ENCODE data around the gene SF3A2. TPM values are rescaled to one million over a fixed set of nuclear protein-coding genes. Genes with fewer than 3 reads are reported as not detected.

Gene SF3A2
- total RNA-seq, 4 donors from 2014 or later, result 21.4 to 84.0 (median 51.8) TPM

GRCh38 chr19:2288818-2289713, 52.4 kb downstream of the SF3A2 start:
- Histone ChIP-seq H3K9me3 (no peaks in the 10 kb centered on the region), H3K27ac (peak overlapping the region in 3 of 4 donors; percentile 35 to 82 (median 64)), H3K27me3 (peaks cover 0 to 50% of the 10 kb centered on the region in 2 donors), H3K4me1 (peaks cover 0 to 29% (median 13%) of the 10 kb centered on the region in 4 donors), H3K4me3 (peak overlapping the region in 3 of 4 donors; percentile 28 to 55 (median 52)), H3K36me3 (no peaks in the 10 kb centered on the region)
- TF ChIP-seq, protein P1, sequence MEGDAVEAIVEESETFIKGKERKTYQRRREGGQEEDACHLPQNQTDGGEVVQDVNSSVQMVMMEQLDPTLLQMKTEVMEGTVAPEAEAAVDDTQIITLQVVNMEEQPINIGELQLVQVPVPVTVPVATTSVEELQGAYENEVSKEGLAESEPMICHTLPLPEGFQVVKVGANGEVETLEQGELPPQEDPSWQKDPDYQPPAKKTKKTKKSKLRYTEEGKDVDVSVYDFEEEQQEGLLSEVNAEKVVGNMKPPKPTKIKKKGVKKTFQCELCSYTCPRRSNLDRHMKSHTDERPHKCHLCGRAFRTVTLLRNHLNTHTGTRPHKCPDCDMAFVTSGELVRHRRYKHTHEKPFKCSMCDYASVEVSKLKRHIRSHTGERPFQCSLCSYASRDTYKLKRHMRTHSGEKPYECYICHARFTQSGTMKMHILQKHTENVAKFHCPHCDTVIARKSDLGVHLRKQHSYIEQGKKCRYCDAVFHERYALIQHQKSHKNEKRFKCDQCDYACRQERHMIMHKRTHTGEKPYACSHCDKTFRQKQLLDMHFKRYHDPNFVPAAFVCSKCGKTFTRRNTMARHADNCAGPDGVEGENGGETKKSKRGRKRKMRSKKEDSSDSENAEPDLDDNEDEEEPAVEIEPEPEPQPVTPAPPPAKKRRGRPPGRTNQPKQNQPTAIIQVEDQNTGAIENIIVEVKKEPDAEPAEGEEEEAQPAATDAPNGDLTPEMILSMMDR (IDR thresholded peaks at IDR 0.05), result no peak
- no peak for TF ChIP-seq POLR2A (IDR thresholded peaks at IDR 0.05)
- no peak for TF ChIP-seq EP300 (IDR thresholded peaks at IDR 0.05)
- no peak for DNase-seq (ENCODE audit: low spot score in 2 of 2)
- whole genome bisulfite sequencing, 2 donors, result 41 to 58% methylated on average over 14 to 28 of the region's 28 CpGs

GRCh38 chr19:2289714-2290435, 53.3 kb downstream of the SF3A2 start:
- peak overlapping the region in 3 of 4 donors; percentile 35 to 82 (median 64) for H3K27ac ChIP-seq
- WGBS, 2 donors, result 1 to 3% methylated on average over 18 to 47 of the region's 74 CpGs
- no peak for DNase-seq (ENCODE audit: low spot score in 2 of 2)
- peak overlapping the region; percentile 18 to 55 (median 40) for H3K4me3 ChIP-seq
- peaks cover 0 to 37% (median 17%) of the 10 kb centered on the region in 4 donors for H3K4me1 ChIP-seq
- TF ChIP-seq, protein P1 (IDR thresholded peaks at IDR 0.05), result no peak
- no peak for TF ChIP-seq POLR2A (IDR thresholded peaks at IDR 0.05)
- TF ChIP-seq EP300 (IDR thresholded peaks at IDR 0.05), result no peak
- H3K36me3 ChIP-seq, result no peaks in the 10 kb centered on the region
- peaks cover 0 to 58% of the 10 kb centered on the region in 2 donors for H3K27me3 ChIP-seq
- H3K9me3 ChIP-seq, result no peaks in the 10 kb centered on the region

GRCh38 chr19:2290441-2291184, 54.0 kb downstream of the SF3A2 start:
- no peak for DNase-seq (ENCODE audit: low spot score in 2 of 2)
- peak overlapping the region in 2 of 4 donors; percentile 35 to 82 for H3K27ac ChIP-seq
- peaks cover 0 to 58% of the 10 kb centered on the region in 2 donors for H3K27me3 ChIP-seq
- TF ChIP-seq, protein P1 (IDR thresholded peaks at IDR 0.05), result no peak
- TF ChIP-seq POLR2A (IDR thresholded peaks at IDR 0.05), result no peak
- no peak for TF ChIP-seq EP300 (IDR thresholded peaks at IDR 0.05)
- H3K4me1 ChIP-seq, result peaks cover 0 to 43% (median 17%) of the 10 kb centered on the region in 4 donors
- no peaks in the 10 kb centered on the region for H3K36me3 ChIP-seq
- WGBS, 2 donors, result 2 to 4% methylated on average over 13 to 48 of the region's 82 CpGs
- H3K4me3 ChIP-seq, result peak overlapping the region; percentile 10 to 55 (median 35)
- no peaks in the 10 kb centered on the region for H3K9me3 ChIP-seq

DNA sequence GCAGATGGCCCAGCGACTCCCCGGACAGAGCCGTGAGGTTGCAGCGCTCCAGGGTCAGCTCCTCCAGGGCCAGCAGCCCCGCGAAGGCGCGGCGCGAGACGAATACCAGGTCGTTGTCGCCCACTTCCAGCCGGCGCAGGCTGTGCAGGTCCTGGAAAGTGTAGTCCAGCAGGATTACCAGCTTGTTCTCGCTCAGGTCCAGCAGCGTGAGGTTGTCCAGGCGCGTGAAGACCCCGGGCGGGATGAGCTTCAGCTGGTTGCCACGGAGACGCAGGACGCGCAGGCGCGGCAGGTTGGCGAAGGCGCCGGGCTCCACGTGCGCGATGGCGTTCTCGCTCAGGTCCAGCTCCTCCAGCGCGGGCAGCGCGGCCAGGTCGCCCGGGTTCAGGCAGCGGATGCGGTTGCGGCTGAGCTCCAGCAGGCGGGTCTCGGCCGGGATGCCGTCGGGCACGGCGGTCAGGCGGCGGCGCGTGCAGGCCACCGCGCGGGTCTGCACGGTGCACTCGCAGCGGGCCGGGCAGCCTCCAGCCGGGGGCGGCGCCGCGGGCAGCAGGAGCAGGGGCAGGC, 54.6 kb downstream of the SF3A2 start:
- DNase-seq (ENCODE audit: low spot score in 2 of 2), result no peak
- no peaks in the 10 kb centered on the region for H3K36me3 ChIP-seq

More for the DNA sequence above, 54.6 kb downstream of the SF3A2 start:
- H3K27ac ChIP-seq, result peak overlapping the region in 1 of 4 donors; percentile 82
- TF ChIP-seq POLR2A (IDR thresholded peaks at IDR 0.05) (no peak), EP300 (IDR thresholded peaks at IDR 0.05) (no peak)
- TF ChIP-seq, protein P1 (IDR thresholded peaks at IDR 0.05), result no peak
- peaks cover 0 to 43% (median 17%) of the 10 kb centered on the region in 4 donors for H3K4me1 ChIP-seq
- H3K9me3 ChIP-seq, result no peaks in the 10 kb centered on the region
- peaks cover 0 to 58% of the 10 kb centered on the region in 2 donors for H3K27me3 ChIP-seq
- H3K4me3 ChIP-seq, result peak overlapping the region in 3 of 4 donors; percentile 10 to 55 (median 52)
- 4% methylated on average over 45 of the region's 67 CpGs; no CpG with 5 or more reads in 1 of the 2 donors for WGBS, 2 donors
